HG03025 (cell line): ENCODE data around the gene MOXD1.

Experiments
- ATAC-seq: cut with Tn5 transposase; IDR thresholded peaks from one replicate; pipeline ENCODE4 v1.9.1; 2021; ENCODE audit warnings: mild to moderate bottlenecking, moderate library complexity; ENCODE audit not compliant: unreplicated experiment, low FRiP score

Gene MOXD1

DNA sequence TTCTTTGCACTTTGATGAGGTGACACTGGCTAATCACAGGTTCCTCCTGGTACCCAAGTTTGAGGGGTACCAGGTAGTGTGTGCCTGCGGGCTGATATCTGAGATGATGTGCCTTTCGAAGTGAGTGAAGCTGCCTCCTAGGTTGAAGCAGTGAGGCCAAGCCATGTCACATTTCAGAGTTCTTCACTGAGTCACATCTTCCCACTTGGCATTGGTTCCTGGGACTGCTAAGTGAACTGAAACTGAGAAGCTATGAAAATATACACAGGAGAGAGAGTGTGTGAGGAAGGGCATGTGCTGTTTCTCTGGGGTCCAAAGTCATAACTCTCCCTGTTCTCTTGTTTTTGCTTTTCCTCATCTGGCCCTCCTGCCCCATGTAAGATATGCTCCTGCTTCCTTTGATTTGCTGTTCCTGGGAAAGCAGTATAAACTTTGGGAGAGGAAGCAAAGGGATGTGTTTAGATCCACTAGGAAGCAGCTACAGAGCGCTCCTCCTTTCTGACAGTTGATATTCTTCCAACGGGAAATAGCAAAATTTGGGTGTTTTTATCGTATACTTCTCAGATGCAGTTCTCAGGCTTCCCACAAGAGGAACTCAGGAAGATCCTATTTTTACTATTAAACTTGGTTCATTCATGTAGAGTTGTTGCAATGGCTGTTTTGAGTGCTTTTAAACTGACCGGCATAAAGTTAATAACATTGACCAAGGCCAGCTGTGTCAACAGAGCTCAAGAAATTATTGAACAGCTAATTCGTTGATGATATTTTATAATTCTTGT is 153.7 kb downstream of the MOXD1 start:
- no peak for ATAC-seq

DNA sequence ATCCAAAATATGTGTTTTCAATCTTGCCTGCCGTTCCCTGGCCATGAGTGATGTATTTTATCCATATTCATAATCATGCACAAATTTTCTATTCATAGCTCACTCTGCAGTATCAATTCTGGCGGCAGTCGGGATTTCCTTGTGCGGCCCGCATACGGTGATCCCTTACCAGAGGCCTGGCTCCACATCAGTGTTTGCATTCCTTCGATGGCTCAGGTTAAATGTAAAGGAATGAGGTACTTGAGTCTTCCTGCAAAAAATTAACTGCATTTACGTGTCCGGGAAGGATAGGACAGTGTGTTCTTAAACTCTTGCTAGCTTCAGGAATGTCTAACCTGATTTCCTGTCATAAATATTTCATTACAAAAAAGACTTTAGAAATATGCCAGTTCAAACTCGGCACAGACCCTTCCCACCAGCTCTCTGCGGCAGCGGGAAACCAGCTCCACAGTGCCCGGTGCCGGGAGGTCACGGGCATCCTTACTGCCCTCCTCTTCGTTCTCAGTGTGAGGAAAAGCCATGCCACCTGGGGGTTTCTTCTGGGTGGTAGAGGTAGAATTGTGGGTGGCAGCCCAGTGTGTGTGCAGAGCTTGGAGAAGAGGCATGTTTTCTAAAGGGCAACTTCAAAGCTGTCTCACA is 154.5 kb downstream of the MOXD1 start:
- no peak for ATAC-seq

DNA sequence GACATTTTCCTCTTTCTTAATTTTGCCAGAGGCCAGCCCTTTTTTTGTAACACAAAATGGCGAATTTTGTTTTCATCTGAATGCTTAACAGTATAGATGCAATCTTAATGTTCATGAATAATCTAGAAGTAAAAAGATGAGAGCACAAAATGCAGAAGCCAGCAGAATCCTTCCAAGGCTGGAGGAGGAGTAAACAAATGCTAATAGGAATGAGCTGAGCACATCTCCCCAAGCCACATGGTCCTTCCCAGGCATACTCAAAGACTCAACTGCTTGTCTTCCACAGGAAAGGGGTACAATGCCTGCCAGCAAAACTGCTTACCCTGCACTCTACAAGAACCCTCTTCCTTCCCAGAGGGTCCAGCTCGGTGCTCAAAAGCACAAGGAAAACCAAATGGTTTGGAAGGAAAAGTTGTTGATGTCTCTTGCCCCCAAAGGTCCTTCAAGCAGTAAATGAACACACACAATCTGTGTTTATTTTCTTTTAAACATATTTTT is 155.1 kb downstream of the MOXD1 start:
- ATAC-seq = no peak
